ENCODE measurements around the gene LARP1B. TPM values are rescaled to one million over a fixed set of nuclear protein-coding genes. Genes with fewer than 3 reads are reported as not detected.

The LARP1B gene
- total and polyA plus RNA-seq, 9 of the 15 experiments (the other 6 are each of a cell fraction or from before 2014, with no cell fraction given), result 19.2 to 59.7 (median 37.9) TPM

DNA sequence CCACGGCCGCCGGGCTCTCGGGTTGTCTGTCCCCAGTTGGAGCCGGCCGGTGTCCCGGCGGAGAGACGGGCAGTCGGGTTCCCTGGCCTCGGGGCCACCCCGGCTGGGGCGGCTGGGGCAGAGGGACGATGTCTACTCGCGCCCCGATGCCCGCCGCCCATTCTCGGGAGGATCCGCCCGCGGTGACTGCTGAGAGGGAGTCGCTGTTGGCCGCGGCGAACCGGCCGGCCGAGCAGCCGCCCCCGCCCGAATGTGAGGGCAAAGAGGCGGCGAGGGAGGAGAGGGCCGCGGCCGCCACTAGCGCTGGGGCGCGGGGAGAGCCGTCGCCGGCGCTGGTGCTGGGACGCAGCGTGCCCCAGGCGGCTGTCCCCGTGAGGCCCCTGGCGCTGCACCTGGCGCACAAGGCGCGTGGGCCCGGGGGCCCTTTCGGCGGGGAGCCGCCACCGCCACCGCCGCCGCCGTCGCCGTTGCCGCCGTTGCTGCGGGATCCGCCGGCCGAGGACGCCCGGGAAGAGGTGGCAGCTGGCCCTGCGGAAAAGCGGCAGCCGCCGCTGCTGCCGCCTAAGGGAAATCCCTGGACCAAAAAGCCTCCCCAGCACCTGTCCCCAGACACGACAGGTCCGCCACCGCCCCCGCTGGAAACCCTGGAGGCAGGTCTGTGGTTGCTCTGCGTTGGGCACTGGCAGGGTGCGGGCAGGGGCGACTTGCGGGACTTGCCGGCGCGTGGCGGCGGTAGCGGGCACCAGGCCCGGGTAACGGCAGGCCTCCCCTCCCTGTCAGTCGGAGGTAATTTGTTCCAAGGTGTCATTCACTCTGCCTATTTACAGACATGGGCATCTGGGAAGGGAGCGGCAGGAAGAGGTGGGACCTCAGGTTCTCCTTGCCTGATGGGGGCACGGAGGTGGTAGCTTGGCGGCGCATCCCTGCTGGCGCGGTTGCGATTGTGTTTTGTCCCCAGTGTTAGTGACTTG lies 739 bp downstream of the LARP1B start (continued):
- TF ChIP-seq, protein P1, sequence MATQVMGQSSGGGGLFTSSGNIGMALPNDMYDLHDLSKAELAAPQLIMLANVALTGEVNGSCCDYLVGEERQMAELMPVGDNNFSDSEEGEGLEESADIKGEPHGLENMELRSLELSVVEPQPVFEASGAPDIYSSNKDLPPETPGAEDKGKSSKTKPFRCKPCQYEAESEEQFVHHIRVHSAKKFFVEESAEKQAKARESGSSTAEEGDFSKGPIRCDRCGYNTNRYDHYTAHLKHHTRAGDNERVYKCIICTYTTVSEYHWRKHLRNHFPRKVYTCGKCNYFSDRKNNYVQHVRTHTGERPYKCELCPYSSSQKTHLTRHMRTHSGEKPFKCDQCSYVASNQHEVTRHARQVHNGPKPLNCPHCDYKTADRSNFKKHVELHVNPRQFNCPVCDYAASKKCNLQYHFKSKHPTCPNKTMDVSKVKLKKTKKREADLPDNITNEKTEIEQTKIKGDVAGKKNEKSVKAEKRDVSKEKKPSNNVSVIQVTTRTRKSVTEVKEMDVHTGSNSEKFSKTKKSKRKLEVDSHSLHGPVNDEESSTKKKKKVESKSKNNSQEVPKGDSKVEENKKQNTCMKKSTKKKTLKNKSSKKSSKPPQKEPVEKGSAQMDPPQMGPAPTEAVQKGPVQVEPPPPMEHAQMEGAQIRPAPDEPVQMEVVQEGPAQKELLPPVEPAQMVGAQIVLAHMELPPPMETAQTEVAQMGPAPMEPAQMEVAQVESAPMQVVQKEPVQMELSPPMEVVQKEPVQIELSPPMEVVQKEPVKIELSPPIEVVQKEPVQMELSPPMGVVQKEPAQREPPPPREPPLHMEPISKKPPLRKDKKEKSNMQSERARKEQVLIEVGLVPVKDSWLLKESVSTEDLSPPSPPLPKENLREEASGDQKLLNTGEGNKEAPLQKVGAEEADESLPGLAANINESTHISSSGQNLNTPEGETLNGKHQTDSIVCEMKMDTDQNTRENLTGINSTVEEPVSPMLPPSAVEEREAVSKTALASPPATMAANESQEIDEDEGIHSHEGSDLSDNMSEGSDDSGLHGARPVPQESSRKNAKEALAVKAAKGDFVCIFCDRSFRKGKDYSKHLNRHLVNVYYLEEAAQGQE (IDR thresholded peaks at IDR 0.05; ENCODE audit: borderline replicate concordance), result no peak
- TF ChIP-seq, protein P1 (CRISPR knock-in tag; IDR thresholded peaks at IDR 0.05; ENCODE audit: low read depth), result 0 out of 2 replicates have a peak, but pooled peaks have one; percentile 20
- TF ChIP-seq NFRKB (IDR thresholded peaks at IDR 0.05; ENCODE audit: low read depth), result no peak
- TF ChIP-seq NFE2 (IDR thresholded peaks at IDR 0.05; ENCODE audit: low read depth), result no peak
- no peak for TF ChIP-seq KDM2B (CRISPR knock-in tag; IDR thresholded peaks at IDR 0.05)
- TF ChIP-seq, protein P2, sequence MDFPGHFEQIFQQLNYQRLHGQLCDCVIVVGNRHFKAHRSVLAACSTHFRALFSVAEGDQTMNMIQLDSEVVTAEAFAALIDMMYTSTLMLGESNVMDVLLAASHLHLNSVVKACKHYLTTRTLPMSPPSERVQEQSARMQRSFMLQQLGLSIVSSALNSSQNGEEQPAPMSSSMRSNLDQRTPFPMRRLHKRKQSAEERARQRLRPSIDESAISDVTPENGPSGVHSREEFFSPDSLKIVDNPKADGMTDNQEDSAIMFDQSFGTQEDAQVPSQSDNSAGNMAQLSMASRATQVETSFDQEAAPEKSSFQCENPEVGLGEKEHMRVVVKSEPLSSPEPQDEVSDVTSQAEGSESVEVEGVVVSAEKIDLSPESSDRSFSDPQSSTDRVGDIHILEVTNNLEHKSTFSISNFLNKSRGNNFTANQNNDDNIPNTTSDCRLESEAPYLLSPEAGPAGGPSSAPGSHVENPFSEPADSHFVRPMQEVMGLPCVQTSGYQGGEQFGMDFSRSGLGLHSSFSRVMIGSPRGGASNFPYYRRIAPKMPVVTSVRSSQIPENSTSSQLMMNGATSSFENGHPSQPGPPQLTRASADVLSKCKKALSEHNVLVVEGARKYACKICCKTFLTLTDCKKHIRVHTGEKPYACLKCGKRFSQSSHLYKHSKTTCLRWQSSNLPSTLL (IDR thresholded peaks at IDR 0.05), result no peak
- TF ChIP-seq TCFL5 (CRISPR knock-in tag; conservative IDR thresholded peaks at IDR 0.05), result no peak
- no peak for TF ChIP-seq SMARCA4 (IDR thresholded peaks at IDR 0.05)
- no peak for TF ChIP-seq ZNF668 (CRISPR knock-in tag; IDR thresholded peaks at IDR 0.05)
- no peak for TF ChIP-seq NR2F6 (CRISPR knock-in tag; IDR thresholded peaks at IDR 0.05)
- 0 out of 4 replicates have a peak, but pooled peaks have one; percentile 9 to 11 for TF ChIP-seq MAZ (CRISPR knock-in tag; conservative IDR thresholded peaks at IDR 0.05 in 1 of 2, IDR thresholded peaks at IDR 0.05 in 1 of 2)
- TF ChIP-seq CBFB (CRISPR knock-in tag; IDR thresholded peaks at IDR 0.05), result no peak
